Endothelial cell of umbilical vein (primary cell): ENCODE measurements around the gene LRFN5. TPM values are rescaled to one million over a fixed set of nuclear protein-coding genes. Genes with fewer than 3 reads are reported as not detected.

Experiments
- BruUV-seq: library from RNA; stranded (reverse); fragments of 400-500 nt; replicated peaks from 2 replicates; lab custom pipeline; 2021; lab: Mats Ljungman, UMichigan
- CTCF ChIA-PET: fragments of 300-600, 350-600 bp; sonication (Branson Sonifier 250); formaldehyde crosslinking; loops from one replicate; lab custom pipeline; 2021; ENCODE audit warnings: antibody characterized with exemption, inconsistent platforms; lab: Charles Lee
- POLR2A ChIA-PET: fragments of 300-600, 350-600 bp; sonication (Branson Sonifier 250); formaldehyde crosslinking; loops from one replicate; lab custom pipeline; 2021; ENCODE audit warnings: antibody characterized with exemption, inconsistent platforms; lab: Charles Lee
- DNase-seq: peaks from one replicate; pipeline ENCODE4 v3.0.0-alpha.2; 2011; ENCODE audit warnings: low read depth, low spot score
- FAIRE-seq: peaks from 2 replicates; lab custom pipeline; 2011; peaks lifted over from hg19 to GRCh38; lab: Jason Lieb, UNC
- H2AFZ ChIP-seq: 2 replicates; pipeline ENCODE4 v1.6.0; 2012; ENCODE audit warnings: low read depth, low read length, control low read depth, inconsistent platforms
- H3K27ac ChIP-seq: 2 replicates; pipeline ENCODE4 v1.5.1; 2011; ENCODE audit warnings: low read depth, mild to moderate bottlenecking, control low read depth, low read length, moderate library complexity; ENCODE audit not compliant: insufficient read depth
- H3K27me3 ChIP-seq, 2 experiments: 2 replicates each; pipeline versions ENCODE4 v1.6.0 to v1.6.1; 2011; ENCODE audit warnings: low read length in 2 of 2, mixed read lengths in 1 of 2; ENCODE audit not compliant: control insufficient read depth in 2 of 2, insufficient read depth in 2 of 2
- H3K36me3 ChIP-seq, 2 experiments: 2 replicates in 1 of 2; 3 replicates in 1 of 2; pipeline ENCODE4 v1.5.1; 2011; ENCODE audit warnings: low read length in 2 of 2, mild to moderate bottlenecking in 1 of 2, moderate library complexity in 1 of 2; ENCODE audit not compliant: control insufficient read depth in 2 of 2, insufficient read depth in 2 of 2; ENCODE audit errors: extremely low read depth in 1 of 2
- H3K4me1 ChIP-seq: 3 replicates; pipeline ENCODE4 v1.5.1; 2011; ENCODE audit warnings: mild to moderate bottlenecking, low read length; ENCODE audit not compliant: control insufficient read depth, insufficient read depth; ENCODE audit errors: extremely low read depth
- H3K4me2 ChIP-seq: 2 replicates; pipeline ENCODE4 v1.6.1; 2011; ENCODE audit warnings: low read length, control low read depth, mixed read lengths; ENCODE audit not compliant: insufficient read depth
- H3K4me3 ChIP-seq, 3 experiments: fragments of 200-600 bp in 1 of 3; sonication (generic), shearing (Covaris generic) in 1 of 3; replicated peaks in 1 of 3; 2 replicates each; pipeline ENCODE4 v1.5.1; 2011 to 2016; ENCODE audit warnings: control low read depth in 3 of 3, low read length in 3 of 3, mild to moderate bottlenecking in 2 of 3, inconsistent platforms in 1 of 3, low read depth in 1 of 3, moderate library complexity in 1 of 3; ENCODE audit not compliant: insufficient read depth in 1 of 3
- H3K79me2 ChIP-seq: 2 replicates; pipeline ENCODE4 v1.6.0; 2012; ENCODE audit warnings: low read length, inconsistent platforms; ENCODE audit not compliant: control insufficient read depth, insufficient read depth
- H3K9ac ChIP-seq: replicated peaks from 2 replicates; pipeline ENCODE3; 2011; ENCODE audit warnings: low read length, control low read depth; ENCODE audit not compliant: insufficient read depth; ENCODE audit errors: extremely low read depth
- H3K9me1 ChIP-seq: replicated peaks from 3 replicates; pipeline ENCODE4 v1.6.0; 2011; ENCODE audit warnings: mild to moderate bottlenecking, low read length; ENCODE audit not compliant: control insufficient read depth, insufficient read depth; ENCODE audit errors: extremely low read depth
- H3K9me3 ChIP-seq: replicated peaks from 2 replicates; pipeline ENCODE4 v1.5.1; 2012; ENCODE audit warnings: low read length, inconsistent platforms; ENCODE audit not compliant: control insufficient read depth, insufficient read depth
- H4K20me1 ChIP-seq: replicated peaks from 2 replicates; pipeline ENCODE3; 2011; ENCODE audit warnings: mild to moderate bottlenecking, low read length; ENCODE audit not compliant: control insufficient read depth, insufficient read depth; ENCODE audit errors: extremely low read depth
- CTCF ChIP-seq, 2 donors: IDR thresholded peaks; 1 replicate in 1 of 2; 2 replicates in 1 of 2; pipeline ENCODE4 v1.5.1; 2011; ENCODE audit warnings: low read length in 2 of 2, mild to moderate bottlenecking in 2 of 2, moderate library complexity in 2 of 2, control low read depth in 1 of 2, inconsistent platforms in 1 of 2, low read depth in 1 of 2; ENCODE audit not compliant: insufficient read depth in 1 of 2; ENCODE audit errors: extremely low read depth in 1 of 2
- EZH2 ChIP-seq: IDR thresholded peaks from 2 replicates; pipeline ENCODE4 v1.6.1; 2012; ENCODE audit warnings: borderline replicate concordance, low read depth, mild to moderate bottlenecking, moderate library complexity, low read length, inconsistent platforms; ENCODE audit not compliant: severe bottlenecking
- FOS ChIP-seq: IDR thresholded peaks from 2 replicates; pipeline ENCODE4 v1.6.1; 2011; ENCODE audit warnings: mild to moderate bottlenecking, low read length, moderate library complexity, borderline replicate concordance; ENCODE audit not compliant: insufficient read depth
- GATA2 ChIP-seq: IDR thresholded peaks from 2 replicates; pipeline ENCODE4 v1.7.0; 2011; ENCODE audit warnings: low read depth, mild to moderate bottlenecking, moderate library complexity, mixed read lengths, low read length; ENCODE audit not compliant: insufficient read length, insufficient read depth
- JUN ChIP-seq: IDR thresholded peaks from 2 replicates; pipeline ENCODE4 v1.6.1; 2011; ENCODE audit warnings: borderline replicate concordance, low read depth; ENCODE audit not compliant: insufficient read length, insufficient read depth
- MAX ChIP-seq: IDR thresholded peaks from 2 replicates; pipeline ENCODE4 v1.6.1; 2011; ENCODE audit not compliant: insufficient read depth, insufficient read length
- MYC ChIP-seq: IDR thresholded peaks from one replicate; pipeline ENCODE4 v1.6.1; 2011; ENCODE audit warnings: mild to moderate bottlenecking, low read depth, low read length
- POLR2A ChIP-seq: IDR thresholded peaks from 2 replicates; pipeline ENCODE4 v1.6.1; 2012; ENCODE audit warnings: low read depth, mild to moderate bottlenecking, control low read depth, low read length
- POLR2AphosphoS5 ChIP-seq: IDR thresholded peaks from 2 replicates; pipeline ENCODE4 v1.6.1; 2012; ENCODE audit warnings: low read depth, mild to moderate bottlenecking, control low read depth, low read length, moderate library complexity; ENCODE audit not compliant: insufficient read depth
- dilution Hi-C: fragments of 300-500 bp; cut with MboI; formaldehyde crosslinking; loops from one replicate; pipeline ENCODE4 v1.15.0; 2019; ENCODE audit warnings: low sequenced_read_pairs; ENCODE audit not compliant: extremely low pct_ligation_motif_present
- intact Hi-C: fragments of 100-400 bp; cut with micrococcal nuclease; formaldehyde crosslinking; loops from one replicate; pipeline ENCODE4 v1.10.0; 2022
- polyA plus RNA-seq, 4 experiments: library from polyadenylated mRNA; depleted of rRNA in 3 of 4; stranded (reverse) in 3 of 4; unstranded in 1 of 4; fragments of >200 nt; gene quantifications; 2 replicates each; pipeline versions ENCODE4 v1.2.1 to v1.2.3, GENCODE V29; 2011 to 2012; ENCODE audit warnings: missing spikeins in 1 of 4
- total RNA-seq: library from RNA; stranded (reverse); gene quantifications from 2 replicates; pipeline ENCODE4 v1.2.3, GENCODE V29; 2021

LRFN5 gene
- total and polyA plus RNA-seq, 2 donors (not counting 3 experiments of a cell fraction or from before 2014, with no cell fraction given), result not detected

GRCh38 chr14:41743140-41743539 is 136.5 kb downstream of the LRFN5 start:
- dilution Hi-C loops, result no loop called here
- DNase-seq, result no peak

More at GRCh38 chr14:41743140-41743539, 136.5 kb downstream of the LRFN5 start:
- Histone ChIP-seq H4K20me1 (no peaks in the 10 kb centered on the region), H3K9ac (no peak overlapping the region), H2AFZ (no peak overlapping the region), H3K9me3 (peaks cover 5% of the 10 kb centered on the region), H3K4me3 (no peak overlapping the region), H3K4me1 (no peaks in the 10 kb centered on the region), H3K27me3 (no peaks in the 10 kb centered on the region), H3K9me1 (no peaks in the 10 kb centered on the region), H3K27ac (no peak overlapping the region), H3K36me3 (no peaks in the 10 kb centered on the region), H3K79me2 (no peaks in the 10 kb centered on the region), H3K4me2 (no peak overlapping the region)
- POLR2A ChIA-PET, result no interaction called here
- intact Hi-C loops, result no loop called here
- TF ChIP-seq MAX (no peak), EZH2 (no peak), POLR2AphosphoS5 (no peak), MYC (no peak), JUN (no peak), FOS (no peak), GATA2 (no peak), CTCF (IDR thresholded peaks at IDR 0.05; ENCODE audit: extremely low read depth in 1 of 2, insufficient read depth in 1 of 2, low read depth in 1 of 2, low read length in 2 of 2) (no peak), POLR2A (no peak)
- no peak for FAIRE-seq
- no TSS peak for BruUV-seq
- CTCF ChIA-PET, result no interaction called here
